HG03103 (cell line): Measurements from ENCODE around the gene ABLIM1.
A peak's percentile ranks its signal among the peaks of the same experiment; 100 is the strongest.

ENCODE experiments used
- ATAC-seq: cut with Tn5 transposase; IDR thresholded peaks from one replicate; pipeline ENCODE4 v1.9.1; 2021; ENCODE audit warnings: low read depth; ENCODE audit not compliant: unreplicated experiment

ABLIM1 gene

DNA sequence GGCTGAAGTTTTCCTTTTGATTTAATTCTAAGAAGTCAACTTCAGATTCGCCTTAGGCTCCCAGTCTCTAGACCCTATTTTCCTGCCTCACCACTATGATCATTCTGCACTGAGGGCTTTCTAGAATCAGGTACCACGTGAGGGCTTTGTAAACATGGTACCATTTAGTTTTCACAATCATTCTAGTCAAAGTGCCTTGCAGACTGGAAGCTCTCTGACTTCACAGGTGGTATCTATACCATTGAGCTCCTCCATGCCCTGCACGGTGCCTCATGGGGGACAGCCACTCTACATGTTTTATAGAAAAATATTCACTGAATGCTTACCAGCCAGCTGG is 106.5 kb downstream of the ABLIM1 start:
- ATAC-seq = no peak

DNA sequence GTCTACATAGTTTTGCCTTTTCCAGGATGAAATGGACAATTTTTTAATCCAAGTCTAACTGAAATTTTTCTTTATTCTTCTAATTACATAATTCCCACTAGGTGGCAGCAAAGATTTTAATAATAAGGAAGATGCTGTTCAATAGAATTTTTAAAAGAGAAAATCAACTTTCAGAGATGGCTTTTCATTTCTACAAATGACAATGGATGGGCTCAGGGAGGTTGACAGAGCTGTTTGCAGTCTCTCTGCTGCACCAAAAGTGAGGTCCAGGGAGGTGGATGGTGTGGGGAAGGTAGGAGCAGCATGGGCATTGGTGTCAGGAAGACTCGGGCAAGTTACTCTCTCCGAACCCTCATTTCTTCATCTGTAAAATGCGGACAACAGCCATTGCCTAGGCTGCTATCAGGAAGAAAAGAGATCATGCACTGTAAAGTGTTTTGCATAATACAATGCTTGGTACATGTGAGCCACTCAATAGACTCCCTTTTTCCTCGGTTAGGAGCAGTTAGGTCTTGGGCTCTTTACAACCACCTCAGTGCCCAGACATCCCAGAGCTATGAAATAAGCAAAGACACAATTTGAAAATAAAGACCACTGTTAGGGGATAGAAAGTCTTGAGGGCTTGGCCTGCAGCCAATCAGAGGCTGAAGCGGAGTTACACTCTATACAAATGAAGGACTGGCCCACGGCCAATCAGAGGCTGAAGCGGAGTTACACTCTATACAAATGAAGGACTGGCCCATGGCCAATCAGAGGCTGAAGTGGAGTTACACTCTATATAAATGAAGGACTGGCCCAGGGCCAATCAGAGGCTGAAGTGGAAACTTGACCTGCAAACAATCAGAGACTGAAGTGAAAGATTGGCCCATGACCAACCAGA is 107.1 kb downstream of the ABLIM1 start:
- ATAC-seq = no peak

DNA sequence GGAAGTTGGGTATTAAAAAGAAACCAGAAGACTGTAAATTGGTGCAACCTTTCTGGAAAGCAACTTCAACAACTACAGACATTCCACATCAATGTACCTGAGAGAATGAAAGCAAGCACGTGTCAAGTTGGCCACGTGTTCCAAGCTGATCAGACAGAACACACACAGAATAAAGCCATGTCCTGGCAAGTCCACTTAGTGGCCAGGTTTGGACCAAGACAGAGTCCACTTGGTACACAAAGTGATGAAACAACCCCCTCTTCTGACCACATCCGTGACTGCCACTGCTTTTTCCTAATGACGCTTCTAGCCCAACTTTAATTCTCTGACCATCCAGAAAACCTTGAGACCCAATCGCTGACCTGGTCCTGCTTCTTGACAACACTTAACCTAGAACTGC is 109.4 kb downstream of the ABLIM1 start:
- no peak for ATAC-seq

DNA sequence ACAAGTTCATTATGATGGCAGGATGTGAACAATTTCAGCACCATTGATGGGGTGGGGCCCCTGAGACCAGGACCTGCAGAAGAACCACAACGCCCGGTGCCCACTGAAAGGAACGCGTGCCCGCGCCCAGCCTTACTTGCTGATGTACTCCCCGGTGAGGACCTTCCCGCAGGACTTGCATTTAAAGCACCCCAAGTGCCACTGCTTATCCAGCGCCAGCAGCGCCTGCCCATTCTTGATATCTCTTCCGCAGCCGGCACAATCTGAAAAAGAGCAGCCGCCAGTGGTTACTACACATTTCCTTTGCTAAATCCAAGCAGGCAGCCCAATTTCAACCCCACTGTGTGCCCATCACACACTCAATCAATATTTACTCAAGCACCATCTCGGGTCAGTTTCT is 110.6 kb downstream of the ABLIM1 start:
- ATAC-seq = no peak

DNA sequence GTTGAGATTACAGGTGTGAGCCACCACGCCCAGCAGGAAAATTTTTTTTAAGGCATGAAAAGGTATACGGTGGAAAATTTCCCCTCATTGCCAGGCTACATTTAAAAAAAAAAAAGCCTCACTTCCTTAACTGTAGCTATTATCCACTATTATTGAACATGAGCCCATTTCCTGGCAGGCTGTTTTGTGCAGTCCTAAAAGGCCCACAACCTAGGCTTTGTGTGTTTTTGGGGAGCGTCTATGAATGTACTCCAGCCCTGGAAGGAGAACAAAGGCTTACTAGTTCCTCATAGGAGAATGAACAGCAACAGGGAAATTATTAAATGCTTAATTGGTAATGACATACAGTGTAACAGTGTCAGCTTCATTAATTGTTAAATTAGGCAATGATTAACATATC is 111.0 kb downstream of the ABLIM1 start:
- no peak for ATAC-seq

DNA sequence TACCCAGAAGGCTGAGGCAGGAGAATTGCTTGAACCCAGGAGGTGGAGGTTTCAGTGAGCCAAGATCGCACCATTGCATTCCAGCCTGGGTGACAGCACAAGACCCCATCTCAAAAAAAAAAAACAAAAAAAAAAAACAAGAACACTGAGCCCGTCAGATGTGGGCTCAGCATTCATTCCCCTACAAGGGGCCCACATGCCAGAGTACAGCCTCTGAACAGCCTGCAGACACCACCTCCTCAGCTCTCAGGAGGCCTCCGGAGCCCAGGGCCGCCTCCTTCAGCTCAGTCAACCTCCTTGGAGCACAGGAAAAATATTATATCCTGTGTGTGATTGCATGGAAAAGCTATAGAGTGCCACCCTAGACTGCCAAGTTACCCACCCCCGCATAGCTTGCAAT is 112.3 kb downstream of the ABLIM1 start:
- ATAC-seq = no peak

DNA sequence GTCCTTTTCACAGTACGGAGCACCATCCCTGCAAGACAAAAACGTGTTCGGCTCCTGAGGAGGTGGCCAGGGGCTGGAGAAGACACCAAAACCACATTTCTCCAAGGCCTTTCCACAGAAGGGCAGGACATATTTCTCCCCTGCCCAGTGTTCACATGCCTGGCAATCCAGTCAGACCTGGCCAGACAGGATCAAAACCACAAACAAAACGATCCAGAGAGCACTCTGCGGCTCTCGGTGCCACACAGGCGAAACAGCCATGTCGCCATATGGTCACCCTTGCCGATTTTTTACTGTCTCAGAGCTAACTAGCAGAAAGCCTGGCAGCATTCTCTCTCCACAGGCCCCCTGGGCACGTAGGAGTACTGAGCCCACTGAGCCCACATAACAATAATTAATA is 113.0 kb downstream of the ABLIM1 start:
- no peak for ATAC-seq

DNA sequence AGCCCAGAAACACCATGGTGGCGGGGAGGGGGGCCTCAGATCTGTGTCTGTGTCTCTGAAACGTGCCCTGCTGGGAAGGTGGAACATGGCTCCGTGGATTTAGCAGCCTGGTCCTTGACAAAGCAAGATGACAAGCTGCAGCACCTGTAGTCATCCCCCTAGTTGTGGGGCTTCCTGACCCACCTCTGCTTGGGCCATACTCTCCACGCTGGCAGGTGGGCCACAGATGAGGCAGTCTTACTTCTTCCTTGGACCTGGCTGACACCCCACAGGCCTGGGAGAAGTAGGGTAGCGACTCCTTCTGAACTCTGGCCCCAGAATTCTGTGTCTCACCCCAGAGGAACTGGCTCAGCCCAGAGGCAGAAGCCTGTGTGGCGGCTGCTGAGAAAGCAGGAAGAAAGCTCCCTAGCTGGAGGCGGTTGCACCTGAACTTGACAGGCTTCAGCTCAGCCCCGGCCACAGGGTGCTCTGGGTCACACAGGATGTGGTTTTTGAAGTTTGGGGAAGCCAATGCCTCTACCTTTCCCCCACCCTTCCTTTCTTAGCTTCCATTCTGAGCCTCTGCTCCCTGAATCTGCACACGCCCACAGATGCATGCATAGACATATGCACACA is 113.9 kb downstream of the ABLIM1 start:
- peak; percentile 96 for ATAC-seq

DNA sequence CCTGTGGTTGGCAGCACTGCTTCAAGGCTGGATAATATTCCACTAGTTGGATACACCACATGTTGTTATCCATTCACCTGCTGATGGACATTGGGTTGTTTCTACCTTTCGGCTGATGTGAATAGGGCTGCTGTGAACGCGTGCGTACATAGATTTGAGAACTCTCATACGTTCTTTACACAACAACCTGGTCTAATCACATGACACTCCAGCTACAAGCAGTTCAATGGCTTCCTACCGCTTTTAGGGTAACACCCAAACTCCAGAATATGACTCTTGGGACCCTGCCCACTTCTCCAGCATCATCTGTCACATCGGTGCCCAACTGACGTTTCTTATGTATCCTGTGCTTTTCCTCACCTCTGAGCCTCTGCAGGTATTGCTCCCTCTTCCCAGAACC is 114.6 kb downstream of the ABLIM1 start:
- ATAC-seq = no peak

DNA sequence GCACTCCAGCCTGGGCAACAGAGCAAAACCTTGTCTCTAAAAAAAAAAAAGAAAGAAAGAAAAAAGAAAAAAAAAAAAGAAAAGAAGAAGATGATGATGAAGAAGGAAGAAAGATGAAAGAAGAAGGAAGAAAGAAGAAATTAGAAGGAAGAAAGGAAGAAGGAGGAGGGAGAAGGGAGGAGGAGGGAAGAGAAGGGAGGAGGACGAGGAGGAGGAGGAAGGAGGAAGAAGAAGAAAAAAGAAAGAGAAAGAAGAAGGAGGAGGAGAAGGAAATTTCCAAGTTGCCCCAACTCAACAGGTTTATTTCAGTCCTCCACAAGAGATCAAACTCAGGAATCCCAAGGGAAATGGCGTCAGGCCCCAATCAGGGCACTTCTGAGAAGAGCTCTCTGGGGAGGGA is 115.7 kb downstream of the ABLIM1 start:
- ATAC-seq = no peak

DNA sequence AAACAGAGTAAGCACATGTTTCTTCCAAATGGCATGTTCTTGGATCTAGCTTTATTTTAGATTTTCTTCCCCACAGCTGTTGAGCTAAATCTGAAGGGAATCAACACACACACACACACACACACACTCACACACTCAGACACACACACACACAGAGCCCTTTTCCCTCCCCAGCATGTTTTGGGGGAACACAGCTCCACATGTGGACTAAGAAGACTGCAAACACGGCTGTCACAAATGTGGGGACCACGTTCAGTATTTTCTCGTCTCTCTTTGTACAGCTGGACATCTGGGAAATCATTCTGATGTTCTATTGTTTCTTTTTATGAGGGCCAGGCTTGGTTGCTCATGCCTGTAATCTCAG is 116.3 kb downstream of the ABLIM1 start:
- no peak for ATAC-seq

DNA sequence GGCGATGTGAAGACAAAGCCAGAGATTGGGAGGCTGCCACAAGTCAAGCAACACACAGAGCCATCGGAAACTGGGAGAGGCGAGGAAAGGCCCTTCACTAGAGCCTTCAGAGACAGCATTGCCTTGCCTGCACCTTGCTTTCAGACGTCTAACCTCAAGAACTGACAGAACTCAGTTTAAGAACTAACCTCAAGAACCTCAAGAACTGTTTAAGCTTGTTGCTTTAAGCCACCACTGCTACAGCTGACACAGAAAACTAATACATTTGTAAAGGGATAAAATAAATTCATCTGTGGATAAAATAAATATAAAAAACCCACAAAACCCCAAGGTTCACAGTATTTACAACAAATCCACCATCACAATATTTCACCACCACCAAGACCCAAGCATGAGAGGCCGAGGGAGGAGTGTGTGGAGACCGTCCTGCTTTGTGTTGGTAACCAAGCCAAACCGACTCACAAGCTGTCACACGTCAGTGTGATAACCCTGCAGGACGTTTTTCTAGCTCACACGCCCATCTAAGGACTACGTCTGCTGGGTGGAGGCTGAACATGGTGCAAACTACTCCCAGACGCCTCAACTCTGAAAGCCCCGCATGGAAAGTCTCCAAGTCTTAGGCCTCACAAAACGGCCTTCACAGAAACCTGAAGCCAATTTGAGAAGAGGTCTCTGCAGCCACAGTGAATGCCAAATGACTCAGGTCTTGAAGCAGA is 116.8 kb downstream of the ABLIM1 start:
- no peak for ATAC-seq

DNA sequence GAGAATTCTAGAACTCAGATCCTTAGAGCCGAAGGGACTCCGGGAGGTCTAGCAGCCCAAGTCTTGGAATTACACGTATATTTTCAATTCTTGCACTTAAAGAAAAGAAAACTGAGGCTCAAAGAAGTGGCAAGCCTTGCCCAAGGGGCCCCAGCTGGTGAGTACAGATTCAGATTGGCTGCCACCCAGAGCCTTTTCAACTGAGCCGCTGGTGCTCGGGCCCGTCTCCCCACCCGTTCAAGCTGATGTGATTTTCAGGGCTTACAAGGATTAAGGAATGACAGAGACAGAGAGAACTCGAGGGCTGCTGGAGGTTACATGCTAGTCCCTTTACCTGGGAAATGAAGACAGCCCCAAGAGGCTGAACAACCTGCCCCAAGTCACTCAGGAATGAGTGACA is 117.8 kb downstream of the ABLIM1 start:
- no peak for ATAC-seq

DNA sequence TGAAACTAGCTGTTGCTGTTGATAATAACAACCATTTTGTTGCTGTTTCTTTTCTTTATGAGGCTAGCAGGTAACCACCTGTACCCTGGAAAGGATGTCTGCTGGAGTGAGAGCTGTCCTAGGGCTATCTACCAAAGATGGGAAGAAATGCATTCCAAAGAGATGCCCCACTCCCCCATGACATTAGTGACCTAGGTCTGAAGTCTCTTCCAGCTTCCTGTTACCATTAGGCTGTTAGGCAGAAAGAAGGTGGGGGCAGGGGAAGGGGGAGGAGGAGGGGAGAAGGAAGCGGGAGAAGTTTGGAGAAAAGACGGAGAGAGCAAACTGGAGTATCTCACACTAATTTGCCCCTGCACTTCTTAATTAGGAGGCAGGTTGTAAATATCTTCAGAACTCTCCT is 118.5 kb downstream of the ABLIM1 start:
- no peak for ATAC-seq

DNA sequence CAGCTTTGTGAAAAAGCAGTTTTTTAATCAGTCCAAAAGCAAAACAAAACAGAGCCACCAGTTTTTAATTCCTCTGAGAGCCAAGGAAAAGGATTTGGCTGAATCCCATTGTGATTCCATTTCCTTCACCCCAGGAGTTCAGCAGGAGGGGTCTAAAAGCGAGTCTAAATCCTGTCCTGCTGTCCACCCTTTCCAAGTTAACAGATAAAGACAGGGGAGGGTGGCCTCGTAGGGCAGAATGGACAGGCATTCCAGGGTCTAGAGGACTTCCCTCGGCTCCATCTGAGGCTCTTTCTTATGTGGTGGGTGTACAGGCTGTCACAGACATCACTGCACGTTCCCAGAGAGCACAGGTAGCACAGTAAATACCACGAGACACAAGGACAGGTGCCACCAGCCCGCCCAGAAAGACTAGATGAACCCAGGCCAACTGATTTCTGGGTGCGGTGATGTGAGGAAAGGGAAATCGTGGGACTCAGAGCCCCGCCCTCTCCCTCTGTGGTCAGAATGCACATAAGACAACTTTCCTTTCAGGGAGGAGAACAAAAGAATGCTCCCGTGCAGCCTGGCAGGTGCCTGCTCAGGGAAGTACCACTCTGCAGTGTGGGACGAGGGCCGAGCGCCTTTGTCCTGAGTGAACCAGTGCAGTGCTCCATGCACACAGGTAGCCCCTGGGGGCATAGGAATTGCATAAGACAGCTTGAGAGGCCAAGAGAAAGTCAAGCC is 119.7 kb downstream of the ABLIM1 start:
- no peak for ATAC-seq

DNA sequence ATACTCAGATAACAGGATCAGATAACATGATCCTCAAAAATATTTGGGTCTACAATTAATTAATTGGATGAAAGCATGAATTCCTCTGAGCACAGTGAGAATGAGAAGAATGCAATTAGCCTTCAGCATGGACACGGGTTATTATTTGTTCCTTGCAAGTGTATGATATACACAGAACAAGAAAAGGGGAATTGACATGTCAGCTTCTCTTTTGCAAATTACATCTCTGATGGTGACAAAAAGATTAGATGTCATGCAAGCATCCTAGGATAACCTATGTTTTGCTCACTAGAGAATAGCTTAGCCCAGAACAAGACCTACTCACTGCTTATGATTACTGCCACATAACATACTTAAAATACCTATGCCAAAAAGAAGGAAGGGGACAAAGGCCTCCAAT is 120.3 kb downstream of the ABLIM1 start:
- no peak for ATAC-seq

DNA sequence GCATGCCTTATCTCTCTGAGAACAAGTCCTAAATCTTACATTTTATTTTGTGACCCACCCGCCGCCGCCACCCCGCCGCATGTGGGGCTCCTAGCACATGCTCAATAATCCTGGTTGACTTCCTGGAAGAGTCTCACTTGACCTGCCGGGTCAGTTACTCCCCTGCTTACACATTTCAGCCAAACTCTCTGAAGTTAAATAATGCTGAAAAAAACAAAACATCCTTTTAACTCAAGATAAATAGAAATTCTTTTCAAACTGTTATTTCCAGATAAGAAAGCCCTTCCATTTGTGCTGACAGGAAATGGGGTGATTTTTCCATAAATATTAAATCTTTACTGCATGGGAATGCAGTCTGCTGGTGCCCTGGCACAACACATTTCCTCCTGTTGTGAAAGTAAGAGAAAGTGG is 123.5 kb downstream of the ABLIM1 start:
- ATAC-seq = no peak

DNA sequence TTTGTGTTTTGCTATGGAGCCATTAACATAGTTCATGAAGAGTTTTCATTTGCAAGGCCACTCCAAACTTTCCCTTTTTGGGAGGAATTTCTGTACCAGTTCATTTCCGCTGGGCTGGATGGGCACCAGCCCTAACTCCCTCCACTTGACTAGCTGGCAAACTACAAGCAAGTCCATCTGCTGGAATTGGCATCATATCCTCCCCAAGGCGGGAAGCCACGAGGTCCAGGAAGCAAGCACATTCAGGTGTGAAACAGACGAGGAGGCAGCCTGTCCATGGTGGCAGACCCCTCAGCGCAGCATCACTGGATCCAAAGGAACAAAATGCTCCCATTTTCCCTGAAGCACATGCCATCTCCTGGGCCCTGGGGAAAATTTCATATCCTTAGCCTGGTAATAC is 125.8 kb downstream of the ABLIM1 start:
- ATAC-seq = no peak

DNA sequence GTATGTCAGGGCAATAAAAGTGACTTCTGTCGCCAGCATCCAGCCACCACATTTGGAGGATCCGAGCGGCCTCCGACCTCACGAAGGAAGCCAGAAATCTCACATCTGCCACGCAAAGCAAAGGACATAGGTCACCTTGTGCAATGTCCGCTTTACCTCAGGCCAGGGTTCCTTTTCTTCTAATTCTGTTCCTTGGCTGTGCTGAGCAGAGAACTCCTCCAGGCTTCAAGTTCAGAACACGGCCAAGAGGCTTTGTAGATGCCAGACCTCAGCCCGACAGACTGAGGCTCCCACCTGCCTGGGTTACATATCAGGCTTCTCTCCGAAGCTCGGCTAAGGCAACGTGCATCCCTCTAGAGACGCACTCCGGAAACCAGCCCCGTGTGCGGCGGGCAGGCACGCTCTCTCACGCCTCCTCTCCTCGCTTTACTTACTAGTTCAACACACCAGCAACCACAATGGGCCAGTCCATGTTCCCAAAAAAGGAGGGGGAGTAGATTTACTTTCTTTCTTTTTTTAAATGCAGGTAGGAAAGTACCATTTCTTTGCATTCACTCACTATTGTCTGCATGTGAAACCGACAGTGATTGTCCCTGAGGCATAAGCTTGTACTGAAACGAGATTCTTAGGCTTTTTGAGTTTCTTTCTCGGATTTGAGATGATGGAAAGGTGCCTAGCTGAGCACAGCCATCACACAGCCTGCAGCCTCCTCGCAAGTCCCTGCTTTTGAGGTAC is 131.4 kb downstream of the ABLIM1 start:
- ATAC-seq = peak; percentile 94

DNA sequence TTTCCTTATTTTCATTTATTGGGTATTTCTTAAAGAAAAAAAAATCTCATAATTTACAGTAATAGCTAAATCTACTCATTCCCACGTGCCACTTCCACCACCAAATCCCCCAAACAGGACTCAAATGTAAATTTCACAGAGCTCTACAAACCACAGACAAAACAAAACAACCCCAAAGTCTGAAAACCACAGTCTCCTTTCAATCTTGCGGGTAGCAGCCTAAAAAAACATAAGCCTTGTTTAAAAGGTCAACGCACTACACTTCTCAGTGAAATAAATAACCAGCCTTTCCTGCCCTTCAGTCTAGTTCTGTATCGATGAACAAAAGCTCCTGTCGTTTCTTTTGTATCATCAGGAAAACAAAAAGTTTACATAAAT is 132.0 kb downstream of the ABLIM1 start:
- ATAC-seq = peak; percentile 23
